ENCODE data around the gene MAP3K4.

Gene MAP3K4

GRCh38 chr6:160998766-160999165 lies 7.2 kb downstream of the MAP3K4 start:
- DNase-seq: no peak
- Histone ChIP-seq H3K4me3 (ENCODE audit: low read depth, low read length) (no peak overlapping the region), H3K9me3 (no peaks in the 10 kb centered on the region), H3K4me1 (no peaks in the 10 kb centered on the region), H3K27me3 (no peaks in the 10 kb centered on the region), H3K36me3 (no peaks in the 10 kb centered on the region)
- no peak for TF ChIP-seq CTCF (IDR thresholded peaks at IDR 0.05; ENCODE audit: low read depth, low read length)

DNA sequence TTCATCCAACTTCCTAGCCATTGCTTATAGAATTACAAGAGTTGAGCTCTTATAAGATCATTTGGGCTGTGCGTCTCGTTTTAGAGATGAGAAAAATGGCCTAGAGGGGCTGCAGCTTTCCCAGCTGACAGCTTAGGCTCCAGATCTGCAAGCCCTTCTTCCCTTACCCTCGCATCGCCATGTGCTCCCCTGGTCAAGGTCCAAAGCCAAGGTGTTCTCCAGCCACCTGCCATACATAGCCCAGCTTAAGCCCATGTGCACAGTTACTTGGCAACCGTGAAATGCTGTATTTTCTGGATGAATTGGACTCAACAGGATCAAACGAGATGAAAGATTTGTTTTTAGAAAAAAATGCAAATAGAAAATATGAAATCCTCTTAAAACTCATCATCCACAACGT lies 7.9 kb downstream of the MAP3K4 start:
- no peak for TF ChIP-seq CTCF (IDR thresholded peaks at IDR 0.05; ENCODE audit: low read depth, low read length)
- H3K4me3 ChIP-seq (ENCODE audit: low read depth, low read length): no peak overlapping the region

GRCh38 chr6:161000632-161001031 lies 9.1 kb downstream of the MAP3K4 start:
- H3K36me3 ChIP-seq: no peaks in the 10 kb centered on the region
- TF ChIP-seq CTCF (IDR thresholded peaks at IDR 0.05; ENCODE audit: low read depth, low read length): no peak
- no peaks in the 10 kb centered on the region for H3K27me3 ChIP-seq
- H3K9me3 ChIP-seq: no peaks in the 10 kb centered on the region
- no peak overlapping the region for H3K4me3 ChIP-seq (ENCODE audit: low read depth, low read length)
- DNase-seq: no peak
- no peaks in the 10 kb centered on the region for H3K4me1 ChIP-seq

More for the DNA sequence above, 7.9 kb downstream of the MAP3K4 start:
- no peaks in the 10 kb centered on the region for H3K9me3 ChIP-seq
- H3K27me3 ChIP-seq: no peaks in the 10 kb centered on the region
- no peaks in the 10 kb centered on the region for H3K4me1 ChIP-seq
- no peak for DNase-seq
- H3K36me3 ChIP-seq: no peaks in the 10 kb centered on the region

GRCh38 chr6:161001421-161001820 lies 9.9 kb downstream of the MAP3K4 start:
- Histone ChIP-seq H3K9me3 (no peaks in the 10 kb centered on the region), H3K27me3 (no peaks in the 10 kb centered on the region), H3K4me3 (ENCODE audit: low read depth, low read length) (no peak overlapping the region), H3K4me1 (no peaks in the 10 kb centered on the region), H3K36me3 (no peaks in the 10 kb centered on the region)
- no peak for DNase-seq
- TF ChIP-seq CTCF (IDR thresholded peaks at IDR 0.05; ENCODE audit: low read depth, low read length): no peak

- H3K27me3 ChIP-seq: no peaks in the 10 kb centered on the region
- H3K36me3 ChIP-seq: no peaks in the 10 kb centered on the region
- DNase-seq: no peak
- H3K4me3 ChIP-seq (ENCODE audit: low read depth, low read length): no peak overlapping the region
- H3K4me1 ChIP-seq: no peaks in the 10 kb centered on the region
- no peak for TF ChIP-seq CTCF (IDR thresholded peaks at IDR 0.05; ENCODE audit: low read depth, low read length)
- no peaks in the 10 kb centered on the region for H3K9me3 ChIP-seq
These were observed 11.8 kb downstream of the MAP3K4 start for GRCh38 chr6:161003336-161003735.

DNA sequence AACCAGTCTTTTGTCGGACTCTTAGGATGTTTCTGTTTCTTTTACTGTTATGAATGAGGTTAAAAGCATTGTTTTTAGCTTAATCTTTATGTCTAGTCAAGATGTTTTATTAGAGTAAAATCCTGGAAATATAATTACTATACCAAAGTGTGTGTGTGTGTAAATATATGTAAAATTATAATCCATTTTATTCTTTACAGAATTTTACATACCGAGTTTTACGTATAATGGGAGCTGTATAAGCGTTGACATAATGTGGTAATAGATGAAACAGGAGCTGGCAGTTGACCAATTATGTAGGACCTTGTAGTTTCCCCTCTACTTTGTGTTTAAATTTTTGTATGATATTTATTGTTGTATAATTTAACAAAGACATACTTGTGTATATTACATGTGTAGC lies 16.7 kb downstream of the MAP3K4 start:
- Histone ChIP-seq H3K4me3 (ENCODE audit: low read depth, low read length) (no peak overlapping the region), H3K4me1 (no peaks in the 10 kb centered on the region; the same call in 1 of the 2 replicates), H3K36me3 (no peaks in the 10 kb centered on the region), H3K27me3 (no peaks in the 10 kb centered on the region), H3K9me3 (no peaks in the 10 kb centered on the region)
- TF ChIP-seq CTCF (IDR thresholded peaks at IDR 0.05; ENCODE audit: low read depth, low read length): no peak
- DNase-seq: no peak
